NCI-H2227 treated with DMSO at 0.1 percent for 48 hours (cell line): ENCODE results near the gene DTNB.
A peak's percentile ranks its signal among the peaks of the same experiment; 100 is the strongest.
"Not testable (repeated sequence)": the region's sequence is repeated elsewhere in the genome, so short reads cannot be mapped to it uniquely, and the experiment has no call there.

Source experiments
- DNase-seq: peaks from one replicate; lab custom pipeline; 2025; lab: John Stamatoyannopoulos, UW

The DTNB gene

DNA sequence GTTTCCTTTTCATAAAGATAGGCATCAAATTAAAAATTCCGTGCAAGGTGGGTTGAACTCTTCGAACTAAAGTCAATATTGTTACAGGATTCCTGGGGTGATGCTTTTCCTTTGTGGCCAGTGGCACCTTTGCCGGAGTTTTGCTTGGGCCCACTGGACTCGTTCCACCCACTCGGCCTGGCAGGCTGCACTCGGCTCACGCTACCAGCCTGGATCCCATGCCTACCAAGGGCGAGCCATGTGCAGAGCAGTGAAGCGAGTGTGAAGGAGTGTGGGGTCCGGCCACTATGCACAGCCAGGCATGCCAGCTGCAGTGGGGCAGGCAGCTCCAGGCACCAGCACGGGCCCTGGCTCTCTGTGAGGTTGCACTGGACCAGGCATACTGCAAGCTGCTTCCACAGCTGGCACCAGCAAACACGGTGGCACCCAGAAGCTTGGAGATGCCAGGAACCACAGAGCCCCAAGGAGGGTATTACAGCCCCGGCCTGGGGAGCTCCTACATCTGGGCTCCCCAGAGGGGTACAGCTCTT, 83.6 kb downstream of the DTNB start:
- DNase-seq = no peak

DNA sequence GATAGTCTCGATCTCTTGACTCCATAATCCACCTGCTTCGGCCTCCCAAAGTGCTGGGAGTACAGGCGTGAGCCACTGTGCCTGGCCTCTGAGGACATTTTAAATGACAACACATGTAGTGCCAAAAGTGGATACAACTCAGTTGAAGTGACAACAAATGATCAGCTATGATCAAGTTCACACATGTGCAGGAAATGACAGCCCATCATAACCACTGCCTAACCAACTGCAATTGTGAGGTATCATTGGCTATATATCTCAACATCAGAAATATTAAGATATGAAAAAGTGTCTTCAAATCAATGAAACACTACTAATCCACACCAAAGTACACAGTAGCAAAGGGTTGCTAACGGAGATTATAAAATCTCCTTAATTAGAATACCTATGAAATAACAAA, 84.8 kb downstream of the DTNB start:
- DNase-seq = no peak

DNA sequence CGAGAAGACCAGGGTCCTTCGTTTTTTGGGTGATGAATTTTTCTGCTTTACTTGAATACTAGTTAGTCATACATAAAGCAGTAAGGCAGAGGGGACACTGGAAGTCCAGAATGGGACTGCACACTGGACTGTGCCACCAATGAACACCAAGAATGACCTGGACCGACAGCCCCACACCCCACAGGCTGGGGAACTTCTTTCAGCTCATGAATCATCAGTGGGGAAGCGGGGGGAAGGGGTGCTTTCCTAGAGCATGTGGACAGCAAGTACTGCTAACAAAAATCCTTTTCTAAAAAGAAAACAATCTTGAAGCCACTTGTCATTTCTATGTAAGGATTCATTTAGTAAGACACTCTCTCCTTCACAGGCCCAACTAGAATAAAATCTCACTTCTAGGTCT, 86.0 kb downstream of the DTNB start:
- no peak for DNase-seq

DNA sequence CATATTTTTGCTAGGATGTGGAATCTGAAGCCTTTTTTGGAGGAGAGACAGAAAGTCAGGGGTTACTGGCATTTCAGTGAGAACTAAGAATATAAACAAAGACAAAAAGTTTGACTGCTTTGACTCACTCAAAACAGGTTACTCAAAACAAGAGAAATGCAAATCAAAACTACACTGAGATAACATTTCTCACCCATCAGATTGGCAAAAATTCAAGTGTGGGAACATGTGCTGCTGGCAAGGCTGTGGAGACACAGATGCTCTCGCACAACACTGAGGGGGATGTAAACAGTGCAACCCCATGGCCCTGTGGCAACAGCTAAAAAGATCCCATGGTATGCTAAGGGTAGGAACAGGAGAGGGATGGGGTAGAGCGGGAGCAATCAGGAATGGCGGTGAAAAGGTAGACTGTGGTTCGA, 86.6 kb downstream of the DTNB start:
- DNase-seq = no peak

DNA sequence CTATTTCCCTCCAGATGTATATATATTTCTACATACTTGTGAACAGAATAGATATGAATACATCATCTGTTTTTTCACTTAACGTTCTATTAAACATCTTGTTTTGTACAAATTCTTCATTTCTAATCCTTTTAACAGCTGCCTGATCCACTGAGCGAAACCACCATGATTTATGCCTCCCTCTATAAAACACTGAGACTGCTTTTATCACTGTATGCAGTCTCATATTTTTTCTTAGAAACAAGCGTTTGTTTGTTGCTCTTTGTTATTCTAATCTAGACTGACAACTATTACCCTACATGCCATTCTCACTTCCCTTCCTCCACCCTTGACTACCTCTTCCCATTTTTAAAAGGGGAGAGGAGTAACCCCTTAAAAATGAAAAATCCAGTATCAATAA, 88.2 kb downstream of the DTNB start:
- DNase-seq = no peak

DNA sequence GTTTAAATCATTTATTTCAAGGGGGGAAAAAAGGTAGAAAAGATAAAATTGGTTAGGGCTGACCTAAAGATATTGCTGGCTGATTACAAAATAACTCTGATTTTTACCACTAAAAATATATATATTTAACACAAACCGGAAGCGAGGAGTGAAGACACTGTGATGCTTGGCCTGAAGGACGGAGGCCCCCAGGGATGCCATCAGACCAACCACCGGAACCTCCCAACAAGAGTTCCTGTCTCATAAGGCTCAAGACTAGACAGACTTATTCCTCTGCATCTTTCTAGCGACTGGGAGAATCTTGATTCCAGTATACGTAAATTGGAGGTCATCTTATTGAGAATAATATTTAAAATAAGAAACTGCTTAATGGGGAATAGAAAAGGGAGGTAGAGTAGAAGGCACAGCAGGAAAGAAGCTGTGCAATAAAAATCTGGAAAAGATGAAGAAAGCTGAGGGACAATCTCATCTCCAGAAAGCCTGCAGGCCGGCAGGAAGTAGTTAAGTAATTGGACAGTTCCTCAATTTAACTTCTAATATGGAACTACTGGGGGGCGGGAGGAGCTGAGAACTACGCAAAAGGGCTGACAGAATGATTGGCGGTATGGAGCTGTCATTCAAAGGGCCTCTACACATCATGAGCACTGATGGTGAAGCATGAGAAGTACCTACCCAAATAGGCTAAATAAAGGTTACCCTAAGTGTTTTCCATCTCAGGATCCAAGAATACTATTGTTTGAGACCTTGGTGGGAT, 91.1 kb downstream of the DTNB start:
- no peak for DNase-seq

DNA sequence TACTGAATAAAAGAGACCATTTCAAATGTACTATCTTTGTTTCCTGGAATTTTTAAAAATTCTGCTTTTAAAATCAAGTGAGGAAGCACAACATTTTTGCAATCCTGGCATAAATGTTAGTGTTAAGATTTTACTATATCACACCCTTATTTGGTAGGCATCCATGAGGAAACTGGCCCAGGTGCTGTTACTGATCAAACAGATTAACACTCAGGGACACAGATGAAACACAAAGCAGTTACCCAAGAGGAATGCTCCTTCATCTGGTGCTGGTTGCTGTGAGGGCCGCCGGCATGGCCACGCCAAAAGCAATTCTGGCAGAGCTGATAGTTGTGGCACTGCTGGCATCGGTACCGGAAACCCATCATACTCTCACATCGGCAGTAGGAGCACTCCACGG, 96.8 kb downstream of the DTNB start:
- DNase-seq = no peak

DNA sequence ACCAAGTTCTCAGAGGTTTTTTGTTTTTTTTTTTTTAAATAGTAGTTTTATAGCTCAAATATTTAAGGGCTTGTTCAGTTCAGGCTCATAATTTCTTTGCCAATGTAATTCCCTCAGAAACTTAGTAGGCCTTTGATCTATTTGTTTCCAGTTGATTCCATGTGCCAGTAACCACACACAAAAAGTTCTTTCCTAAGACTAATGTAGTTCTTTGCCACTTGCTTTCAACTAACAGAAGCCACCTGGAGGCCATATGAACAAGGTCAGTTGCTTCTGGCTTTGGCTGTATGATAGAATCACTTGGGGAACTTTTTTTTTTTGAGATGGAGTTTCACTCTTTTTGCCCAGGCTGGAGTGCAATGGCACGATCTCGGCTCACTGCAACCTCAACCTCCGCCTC, 100.7 kb downstream of the DTNB start:
- DNase-seq = no peak

DNA sequence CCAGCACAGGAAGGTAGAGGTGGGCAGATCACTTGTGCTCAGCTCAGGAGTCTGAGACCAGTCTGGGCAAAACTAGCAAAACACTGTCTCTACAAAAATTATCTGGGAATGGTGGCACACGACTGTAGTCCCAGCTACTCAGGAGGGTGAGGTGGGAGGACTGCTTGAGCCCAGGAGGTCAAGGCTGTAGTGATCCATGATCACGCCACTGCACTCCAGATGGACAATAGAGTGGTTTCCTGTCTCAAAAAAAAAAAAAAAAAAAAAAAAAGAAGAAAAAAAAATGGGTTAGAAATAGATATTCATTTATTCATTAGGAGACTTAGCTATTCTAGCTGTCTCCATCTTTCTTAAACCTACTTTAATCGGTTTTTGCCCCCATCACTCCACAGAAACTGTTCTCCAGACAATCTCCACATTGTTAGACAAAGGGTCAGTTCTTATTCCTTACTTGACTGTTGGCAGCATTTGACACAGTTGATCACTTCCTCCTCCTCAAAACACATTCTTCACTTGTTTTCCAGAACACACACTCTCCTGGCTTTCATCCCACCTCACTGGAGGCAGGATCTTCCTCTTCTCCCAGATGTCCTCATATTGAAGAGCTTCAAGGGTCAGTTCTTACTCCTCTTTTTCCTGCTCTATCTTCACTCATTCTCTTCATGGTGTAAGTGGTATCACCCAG, 103.1 kb downstream of the DTNB start:
- DNase-seq = no peak

DNA sequence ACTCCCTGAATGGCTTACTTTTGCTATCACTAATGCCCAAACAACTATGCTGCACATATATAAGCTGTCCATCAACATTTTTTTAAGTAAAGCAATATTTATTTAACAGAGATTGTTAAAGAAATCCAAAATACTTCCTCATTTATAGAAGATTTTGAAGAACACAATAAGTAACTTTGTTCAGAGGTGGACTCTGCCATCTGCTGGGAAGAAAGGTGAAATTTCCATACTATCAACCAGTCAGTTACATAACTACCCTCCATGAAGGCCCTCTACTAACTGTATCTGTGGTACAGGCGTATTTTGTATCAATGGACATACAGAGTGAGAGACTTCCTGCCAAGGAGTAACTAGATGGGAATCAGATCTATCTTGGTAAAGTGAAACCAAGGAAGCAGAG, 106.0 kb downstream of the DTNB start:
- DNase-seq = peak; percentile 17

DNA sequence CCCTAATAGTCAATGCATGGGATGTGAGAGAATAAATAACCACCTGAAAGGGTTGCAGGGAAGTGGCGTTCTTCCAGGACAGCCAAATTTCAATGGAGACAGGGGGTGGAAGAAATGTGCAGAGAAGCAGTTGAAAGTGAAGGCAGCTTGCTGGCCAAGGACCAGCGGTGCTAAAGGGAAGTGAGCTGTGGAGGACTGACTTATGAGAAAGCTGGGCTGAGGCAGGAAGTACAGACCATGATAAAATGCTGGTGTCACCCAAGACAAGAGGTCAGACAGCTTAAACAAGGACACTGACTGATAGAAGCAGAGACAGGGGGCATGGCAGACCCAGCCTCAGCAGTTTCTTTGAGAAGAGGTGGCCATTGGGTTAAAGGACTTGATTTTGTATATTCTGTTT, 106.7 kb downstream of the DTNB start:
- no peak for DNase-seq

DNA sequence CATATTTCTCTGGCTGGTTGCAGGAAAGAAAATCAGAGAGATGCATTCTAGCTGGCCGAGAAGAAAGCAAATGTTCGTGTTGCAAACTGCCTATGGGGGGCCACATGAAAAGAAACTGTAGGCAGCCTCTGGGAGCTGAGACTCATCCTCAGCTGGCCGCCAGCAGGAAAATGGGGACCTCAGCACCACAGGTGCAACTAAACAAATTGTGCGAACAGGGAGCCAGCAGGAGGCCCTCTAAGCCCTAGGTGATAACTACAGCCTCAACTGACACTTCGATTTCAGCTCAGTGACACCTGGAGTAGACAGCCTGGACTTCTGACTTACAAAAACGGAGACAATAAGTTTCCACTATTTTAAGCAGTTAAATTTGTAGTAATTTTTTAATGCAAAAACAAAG, 107.3 kb downstream of the DTNB start:
- DNase-seq = no peak

DNA sequence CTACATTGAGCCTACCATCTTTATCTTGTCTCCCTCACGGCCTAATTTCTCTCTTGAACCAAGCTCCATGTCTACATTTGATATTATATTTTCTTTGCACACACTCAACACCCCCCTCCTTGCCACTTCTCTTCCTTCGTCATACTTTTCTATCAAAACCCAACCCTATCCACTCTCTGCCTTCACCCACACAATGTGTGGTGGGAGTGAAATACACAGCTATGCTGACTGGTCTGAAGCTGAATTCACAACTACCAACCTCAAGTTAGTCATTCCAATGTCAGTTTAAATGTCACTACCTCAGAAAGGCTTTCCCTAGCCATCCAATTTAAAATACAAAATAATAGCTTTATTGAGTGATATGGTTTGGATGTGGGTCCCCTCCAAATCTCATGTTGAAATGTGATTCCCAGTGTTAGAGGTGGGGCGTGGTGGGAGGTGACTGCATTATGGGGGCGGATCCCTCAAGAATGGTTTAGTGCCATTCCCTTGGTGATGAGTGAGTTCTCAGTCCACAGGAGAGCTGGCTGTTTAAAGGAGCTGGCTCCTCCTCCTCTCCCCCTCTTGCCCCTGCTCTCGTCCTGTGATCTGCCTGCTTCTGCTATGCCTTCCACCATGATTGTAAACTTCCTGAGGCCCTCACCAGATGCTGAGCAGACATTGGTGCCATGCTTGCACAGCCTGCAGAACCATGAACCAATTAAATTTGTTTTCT, 112.1 kb downstream of the DTNB start:
- no peak for DNase-seq

DNA sequence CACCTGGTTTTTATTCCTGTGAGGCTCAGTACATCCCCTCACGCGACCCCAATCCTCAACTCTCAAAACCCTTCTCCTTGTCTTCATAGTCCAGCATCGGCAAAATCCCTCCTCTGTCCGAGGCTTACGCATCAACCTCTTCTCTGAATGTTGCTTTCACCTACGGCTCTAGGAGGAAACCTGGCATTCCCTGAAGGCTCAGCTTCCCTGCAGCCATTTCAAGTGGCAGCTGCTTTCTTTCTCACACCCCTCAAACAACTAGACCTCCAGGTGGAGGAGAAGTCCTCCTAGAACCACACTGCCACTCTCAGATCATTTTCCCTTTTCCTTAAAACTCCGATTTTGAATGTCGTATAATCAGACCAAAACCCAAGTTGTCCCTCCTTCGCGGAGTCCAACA, 114.2 kb downstream of the DTNB start:
- DNase-seq = no peak

DNA sequence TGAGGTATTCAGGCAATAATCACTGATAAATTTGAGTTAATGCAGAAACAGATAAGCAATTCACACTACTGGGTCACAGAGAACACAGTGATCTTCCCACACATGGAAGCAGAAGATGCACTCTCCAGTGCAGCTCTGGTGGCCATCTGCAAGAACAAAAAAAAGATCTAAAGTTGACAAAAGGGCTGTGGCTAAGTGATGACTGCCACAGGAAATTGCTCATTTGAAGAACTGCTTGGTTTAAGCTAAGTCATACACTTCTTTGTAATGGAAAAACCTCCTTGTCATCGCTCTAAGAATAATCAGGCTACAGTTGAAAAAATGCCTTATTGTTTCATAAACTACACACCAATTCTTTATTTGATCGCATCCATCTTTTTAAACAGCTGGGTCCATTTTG, 115.1 kb downstream of the DTNB start:
- DNase-seq = no peak

DNA sequence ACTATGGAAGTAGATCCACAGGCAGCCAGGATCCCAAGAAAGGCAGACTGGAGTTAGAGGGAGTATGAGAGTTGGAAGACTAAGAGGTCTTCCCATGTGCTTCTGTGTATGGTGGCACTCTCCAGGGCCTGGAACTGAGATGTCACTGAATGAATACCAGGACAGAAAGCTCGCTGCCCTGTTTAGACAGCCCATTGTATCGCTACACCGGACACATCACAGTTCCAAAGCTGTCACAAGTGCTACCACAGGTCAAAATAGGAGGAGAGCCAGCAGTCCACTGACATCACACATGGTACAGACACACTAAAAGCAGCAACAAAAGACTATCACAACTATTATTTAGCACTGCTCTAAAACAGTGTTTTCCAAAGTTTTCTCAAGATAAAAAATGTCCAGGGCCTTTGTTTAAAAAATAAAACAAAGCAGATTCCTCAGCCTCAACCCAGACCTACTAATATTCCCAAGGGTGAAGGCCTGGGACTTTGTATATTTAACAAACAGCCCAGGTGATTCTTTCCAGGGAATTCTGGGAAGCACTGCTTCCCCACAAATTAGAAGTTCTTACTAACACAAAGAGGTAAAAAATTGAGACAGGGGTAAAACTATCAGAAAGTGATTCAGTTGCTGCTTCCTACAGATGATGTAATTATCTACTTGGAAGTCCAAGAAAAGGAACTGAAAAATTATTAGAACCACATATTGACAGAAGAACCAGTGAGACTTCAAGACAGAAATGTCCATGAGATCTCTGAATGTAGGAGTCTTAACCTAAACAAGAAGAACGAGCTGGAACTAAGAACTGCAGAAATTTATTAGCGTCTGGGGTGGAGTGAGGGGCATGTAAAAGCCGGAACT, 116.0 kb downstream of the DTNB start:
- DNase-seq = no peak

DNA sequence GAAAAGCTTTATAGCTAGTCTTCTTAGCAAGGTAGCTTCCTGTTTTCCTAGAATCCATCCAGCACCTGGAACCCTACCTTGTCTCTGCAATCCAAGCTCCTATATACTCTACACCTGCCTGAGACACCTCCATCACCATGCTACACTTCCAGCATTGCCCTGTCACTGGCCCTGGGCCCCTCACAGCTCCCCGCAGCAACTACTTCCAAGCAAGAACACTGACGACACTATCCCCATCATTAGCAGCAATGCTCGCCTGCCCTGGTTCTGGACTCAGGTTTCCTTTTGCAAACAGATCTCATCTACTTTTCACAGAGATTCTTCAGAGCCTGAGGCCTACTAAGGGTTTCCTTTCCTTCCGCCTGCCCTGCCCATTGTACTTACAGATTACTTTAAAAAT, 121.1 kb downstream of the DTNB start:
- no peak for DNase-seq

DNA sequence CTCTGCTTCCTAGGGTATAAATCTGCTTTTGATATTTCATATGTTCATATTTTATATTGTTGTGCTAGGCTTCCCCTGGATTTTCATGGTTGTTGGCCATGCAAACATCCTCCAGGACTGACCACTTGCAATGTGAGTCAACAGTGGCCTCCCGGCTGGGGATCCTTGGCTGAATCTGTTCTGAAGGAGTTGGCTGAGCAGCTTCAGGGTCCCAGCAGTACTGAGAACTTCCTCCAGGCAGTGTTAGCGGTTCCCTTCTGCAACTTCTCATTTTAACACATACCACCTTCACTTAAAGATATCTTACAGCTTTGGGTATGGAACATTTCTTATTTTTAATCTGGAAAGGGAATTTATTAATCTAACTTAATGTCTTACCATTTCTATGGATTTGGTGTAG, 122.1 kb downstream of the DTNB start:
- no peak for DNase-seq

DNA sequence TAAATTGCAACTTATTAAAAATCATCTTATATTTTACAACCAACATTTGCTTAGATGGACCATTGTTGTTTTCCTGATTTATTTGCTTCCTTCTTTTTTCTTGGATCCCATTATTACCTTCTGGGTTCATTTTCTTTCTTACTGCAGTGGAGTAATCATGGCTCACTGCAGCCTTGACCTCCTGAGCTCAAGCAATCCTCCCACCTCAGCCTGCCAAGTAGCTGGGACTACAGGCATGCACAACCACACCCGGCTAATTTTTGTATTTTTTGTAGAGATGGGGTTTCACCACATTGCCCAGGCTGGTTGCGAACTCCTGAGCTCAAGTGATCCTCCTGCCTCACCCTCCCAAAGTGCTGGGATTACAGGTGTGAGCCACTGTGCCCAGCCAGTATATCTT, 123.8 kb downstream of the DTNB start:
- DNase-seq = not testable (repeated sequence)

DNA sequence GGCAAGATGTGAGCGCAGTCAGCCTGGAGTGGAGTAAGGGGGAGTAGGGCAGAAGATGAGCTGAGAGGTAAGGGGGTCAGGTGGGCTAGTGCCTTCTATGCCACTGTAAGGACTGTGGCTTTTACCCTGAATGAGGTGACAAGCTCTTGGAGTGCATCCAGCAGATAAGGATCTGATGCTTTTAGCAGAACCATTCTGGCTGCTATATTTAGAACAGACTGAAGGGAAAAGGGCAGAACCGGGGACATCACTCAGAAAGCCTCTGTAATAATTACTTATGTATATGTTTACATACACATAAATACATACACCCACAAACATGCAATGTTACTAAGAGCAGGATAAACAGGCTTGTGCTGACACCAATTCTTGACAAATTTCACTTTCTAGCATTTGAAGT, 124.8 kb downstream of the DTNB start:
- DNase-seq = peak; percentile 33

DNA sequence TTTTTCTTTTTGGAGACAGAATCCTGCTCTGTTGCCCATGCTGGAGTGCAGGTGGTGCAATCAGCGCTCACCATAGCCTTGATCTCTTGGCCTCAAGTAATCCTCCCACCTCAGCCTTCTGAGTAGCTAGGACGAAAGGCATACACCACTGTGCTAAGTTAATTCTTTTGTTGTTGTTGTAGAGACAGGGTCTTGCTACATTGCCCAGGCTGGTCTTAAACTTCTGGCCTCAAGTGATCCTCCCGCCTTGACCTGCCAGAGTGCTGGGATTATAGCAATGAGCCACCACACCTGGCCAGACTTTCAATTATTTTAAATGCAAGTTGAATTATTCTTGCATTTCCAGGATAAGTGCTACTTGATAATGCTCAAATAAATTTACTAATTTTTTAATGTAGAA, 126.5 kb downstream of the DTNB start:
- no peak for DNase-seq

DNA sequence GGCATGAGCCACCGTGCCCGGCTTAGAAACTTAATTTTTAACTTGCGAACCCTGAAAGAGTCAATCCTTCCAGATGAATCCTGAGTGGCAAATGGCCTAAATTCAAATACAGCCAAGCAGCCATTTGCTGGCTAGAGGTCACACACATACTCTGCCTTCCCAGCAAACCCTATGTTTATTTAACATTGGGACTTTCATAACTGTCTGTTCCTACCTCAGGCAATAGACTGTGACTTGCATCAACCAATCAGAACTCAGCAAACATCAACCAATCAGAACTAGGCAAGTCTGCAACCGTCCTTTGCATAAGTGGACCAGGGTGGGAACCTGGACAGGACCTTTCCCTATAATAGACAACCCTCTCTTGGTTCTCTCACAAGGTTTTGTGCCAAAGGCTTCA, 127.5 kb downstream of the DTNB start:
- no peak for DNase-seq
